Globus pallidus (tissue), 1 donor: Measurements from ENCODE around the gene RGS11.

ENCODE experiments used
- DNase-seq: peaks from one replicate; pipeline ENCODE4 v3.0.0-alpha.2; 2015; ENCODE audit warnings: low spot score

Gene RGS11

DNA sequence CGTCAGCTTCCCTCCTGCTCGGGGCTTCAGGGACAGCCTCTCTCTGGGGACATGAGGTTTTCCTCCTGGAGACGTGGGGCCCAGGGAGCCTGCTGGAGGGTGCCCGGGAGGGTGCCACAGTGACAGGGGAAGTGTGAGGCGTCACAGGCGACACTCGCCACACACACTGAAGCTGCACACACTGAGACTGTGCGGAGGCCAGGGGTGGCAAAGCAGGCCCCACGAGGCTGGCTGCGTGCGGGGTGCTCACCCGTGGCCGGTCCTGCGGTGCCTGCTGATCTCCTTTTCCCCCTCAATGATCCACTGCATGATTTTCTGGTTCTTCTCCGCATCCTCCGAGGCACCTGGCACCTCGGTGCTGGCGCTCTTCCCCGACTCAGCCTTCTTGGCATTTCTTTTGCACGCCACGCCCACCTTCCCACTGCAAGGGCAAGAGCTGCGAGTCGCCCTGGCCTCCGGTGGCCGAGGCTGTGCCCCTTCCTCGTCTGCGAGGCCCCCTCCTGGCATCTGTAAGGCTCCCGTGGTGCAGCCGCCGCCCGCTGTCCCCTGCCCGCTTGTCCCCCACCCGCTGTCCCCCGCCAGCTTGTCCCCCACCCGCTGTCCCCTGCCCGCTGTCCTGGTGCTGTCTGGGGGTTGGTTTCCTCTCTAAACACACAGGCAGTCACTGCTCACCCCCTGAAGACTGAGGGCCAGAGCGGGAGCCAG lies 21.2 kb upstream of the RGS11 start:
- DNase-seq = no peak

DNA sequence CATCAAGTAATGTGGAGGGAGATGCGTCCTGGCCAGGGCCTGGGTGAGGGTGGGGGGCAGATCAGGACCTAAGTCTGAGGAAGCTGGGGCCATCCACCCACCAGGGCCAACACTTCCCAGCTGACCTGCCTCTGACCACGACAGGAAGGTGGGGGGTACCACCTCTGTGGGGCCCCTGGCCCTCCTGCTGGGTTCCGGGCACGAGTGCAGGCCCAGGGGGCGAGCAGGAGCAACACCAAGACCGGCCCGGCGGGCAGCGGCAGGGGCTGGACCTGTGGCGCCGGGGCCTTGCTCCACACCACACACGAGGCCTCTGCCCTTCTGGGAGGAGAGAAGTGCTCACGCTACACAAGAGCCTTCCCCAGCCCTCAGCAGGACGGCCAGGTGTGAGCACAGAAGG lies 20.5 kb upstream of the RGS11 start:
- DNase-seq = no peak

- no peak for DNase-seq
Measured at GRCh38 chr16:293043-293775, 17.5 kb upstream of the RGS11 start.

GRCh38 chr16:291539-291938 lies 15.8 kb upstream of the RGS11 start:
- DNase-seq = no peak

DNA sequence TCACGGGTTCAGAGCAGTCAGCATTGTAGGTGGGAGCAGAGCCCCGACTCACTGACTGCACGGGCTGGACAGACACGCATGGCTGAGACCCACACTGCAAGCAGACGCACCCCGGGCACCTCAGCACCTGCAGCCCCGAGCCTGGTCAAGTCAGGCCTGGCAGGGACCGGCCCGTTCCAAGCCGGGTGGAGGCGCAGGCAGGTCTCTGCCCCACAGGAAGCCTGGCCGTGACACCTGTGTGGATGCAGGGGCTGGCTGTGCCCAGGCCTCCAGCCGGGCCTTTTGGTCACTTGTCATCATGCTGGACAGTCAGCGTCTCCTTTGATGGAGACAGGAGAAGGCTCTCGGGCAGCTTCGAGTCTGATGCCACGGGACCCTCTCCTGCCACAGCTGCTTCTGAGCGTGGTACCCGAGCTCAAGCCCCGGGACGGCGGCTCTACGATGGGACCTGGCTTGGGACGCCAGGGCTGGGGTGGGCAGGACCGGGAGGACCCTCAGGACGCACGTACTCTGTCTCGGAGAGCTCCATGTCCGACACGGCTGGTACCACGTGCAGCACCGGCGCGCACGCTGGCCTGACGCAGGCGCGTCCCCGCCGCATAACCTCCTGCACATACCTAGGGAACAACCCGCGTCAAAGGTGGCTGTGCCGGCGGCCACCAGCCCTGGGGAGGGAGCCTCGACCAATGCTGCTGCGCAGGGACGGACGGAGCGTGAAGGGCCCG lies 15.1 kb upstream of the RGS11 start:
- DNase-seq = no peak

DNA sequence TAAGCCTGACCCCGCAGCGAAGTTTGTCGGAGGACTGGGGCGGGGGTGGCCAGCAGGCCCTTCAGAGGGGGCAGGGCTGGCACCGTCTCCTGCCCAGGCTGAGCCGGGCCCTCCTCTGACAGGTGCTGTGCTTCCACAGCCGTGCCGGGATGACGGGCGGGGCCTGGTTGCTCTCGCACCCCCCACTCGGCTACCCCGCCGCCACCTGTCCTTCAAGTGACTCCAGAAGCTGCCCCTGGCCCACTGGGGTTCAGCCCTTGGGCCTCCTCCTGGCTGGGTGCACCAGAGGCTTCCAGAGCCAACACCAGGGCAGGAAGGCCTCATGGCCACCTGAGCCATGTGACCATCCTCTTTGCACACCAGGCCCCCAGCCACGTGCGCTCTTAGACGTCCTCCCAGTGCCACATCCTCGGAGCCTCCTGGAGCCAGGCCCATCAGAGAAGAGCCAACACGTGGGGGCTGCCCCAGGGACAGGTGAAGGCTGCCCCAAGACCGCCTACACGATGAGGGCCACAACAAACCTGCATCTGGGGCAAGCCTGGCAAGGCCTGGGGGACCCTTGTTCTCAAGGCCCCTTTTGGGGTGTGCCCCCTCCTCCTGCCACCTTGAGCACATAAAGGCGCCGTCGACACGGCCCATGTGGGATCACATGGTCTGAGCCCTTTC lies 14.4 kb upstream of the RGS11 start:
- DNase-seq = no peak

DNA sequence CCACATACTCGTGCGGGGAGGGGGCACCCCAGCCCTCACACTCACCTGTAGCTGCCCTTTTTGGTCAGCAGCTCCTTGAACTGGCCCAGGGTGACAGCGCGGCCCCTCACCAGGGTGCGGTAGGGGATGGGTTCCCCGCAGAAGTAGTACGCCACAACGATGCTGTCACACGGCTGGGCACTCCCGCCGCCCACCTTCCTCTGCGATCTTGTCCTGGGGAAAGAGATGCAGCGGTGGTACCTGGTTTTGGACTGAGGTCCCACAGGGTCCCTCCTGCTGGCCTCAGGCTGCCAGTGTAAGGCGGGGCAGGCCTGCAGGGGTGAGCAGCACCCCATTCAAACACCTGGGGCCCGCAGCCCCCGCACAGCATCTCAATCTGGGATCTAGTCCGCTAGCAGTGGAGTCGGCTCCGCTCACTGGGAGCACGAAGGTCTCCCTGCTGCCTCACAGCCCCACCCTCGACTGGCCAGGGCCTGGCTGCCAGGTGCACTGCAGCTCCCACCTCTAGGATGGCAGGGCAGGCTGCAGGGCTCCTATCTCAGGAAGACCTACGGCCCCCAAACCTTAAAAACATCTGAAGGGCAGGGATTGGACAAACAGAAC lies 13.8 kb upstream of the RGS11 start:
- DNase-seq = no peak

GRCh38 chr16:287981-288920 lies 12.5 kb upstream of the RGS11 start:
- no peak for DNase-seq

GRCh38 chr16:287298-287811 lies 11.6 kb upstream of the RGS11 start:
- no peak for DNase-seq

GRCh38 chr16:286491-287297 lies 10.9 kb upstream of the RGS11 start:
- DNase-seq = no peak

DNA sequence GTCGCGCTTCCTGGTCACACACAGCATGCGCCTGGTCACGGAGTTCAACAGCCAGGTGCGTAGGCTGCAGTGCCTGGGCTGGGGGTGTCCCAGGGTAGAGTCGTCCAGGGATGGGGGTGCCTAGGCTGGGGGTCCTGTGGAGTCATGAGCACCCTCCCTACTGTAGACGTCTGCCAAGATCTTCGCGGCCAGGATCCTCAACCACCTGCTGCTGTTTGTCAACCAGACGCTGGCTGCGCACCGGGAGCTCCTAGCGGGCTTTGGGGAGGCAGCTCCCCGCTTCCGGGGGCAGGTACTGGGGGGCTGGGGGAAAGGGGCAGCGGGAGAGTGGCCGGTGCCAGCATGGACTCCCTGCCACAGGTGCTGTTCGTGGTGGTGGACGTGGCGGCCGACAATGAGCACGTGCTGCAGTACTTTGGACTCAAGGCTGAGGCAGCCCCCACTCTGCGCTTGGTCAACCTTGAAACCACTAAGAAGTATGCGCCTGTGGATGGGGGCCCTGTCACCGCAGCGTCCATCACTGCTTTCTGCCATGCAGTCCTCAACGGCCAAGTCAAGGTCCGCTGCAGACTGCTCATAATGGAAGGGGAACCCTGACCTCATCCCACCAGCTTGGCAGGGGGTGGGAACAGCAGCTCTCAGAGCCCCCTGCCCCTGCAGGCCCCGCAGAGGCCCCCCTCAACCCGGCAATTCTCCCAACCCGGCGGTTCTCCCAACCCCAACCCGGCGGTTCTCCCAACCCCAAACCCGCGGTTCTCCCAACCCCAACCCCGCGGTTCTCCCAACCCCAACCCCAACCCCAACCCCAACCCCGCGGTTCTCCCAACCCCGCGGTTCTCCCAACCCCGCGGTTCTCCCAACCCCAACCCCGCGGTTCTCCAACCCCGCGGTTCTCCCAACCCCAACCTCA lies 9.7 kb upstream of the RGS11 start:
- DNase-seq = no peak

DNA sequence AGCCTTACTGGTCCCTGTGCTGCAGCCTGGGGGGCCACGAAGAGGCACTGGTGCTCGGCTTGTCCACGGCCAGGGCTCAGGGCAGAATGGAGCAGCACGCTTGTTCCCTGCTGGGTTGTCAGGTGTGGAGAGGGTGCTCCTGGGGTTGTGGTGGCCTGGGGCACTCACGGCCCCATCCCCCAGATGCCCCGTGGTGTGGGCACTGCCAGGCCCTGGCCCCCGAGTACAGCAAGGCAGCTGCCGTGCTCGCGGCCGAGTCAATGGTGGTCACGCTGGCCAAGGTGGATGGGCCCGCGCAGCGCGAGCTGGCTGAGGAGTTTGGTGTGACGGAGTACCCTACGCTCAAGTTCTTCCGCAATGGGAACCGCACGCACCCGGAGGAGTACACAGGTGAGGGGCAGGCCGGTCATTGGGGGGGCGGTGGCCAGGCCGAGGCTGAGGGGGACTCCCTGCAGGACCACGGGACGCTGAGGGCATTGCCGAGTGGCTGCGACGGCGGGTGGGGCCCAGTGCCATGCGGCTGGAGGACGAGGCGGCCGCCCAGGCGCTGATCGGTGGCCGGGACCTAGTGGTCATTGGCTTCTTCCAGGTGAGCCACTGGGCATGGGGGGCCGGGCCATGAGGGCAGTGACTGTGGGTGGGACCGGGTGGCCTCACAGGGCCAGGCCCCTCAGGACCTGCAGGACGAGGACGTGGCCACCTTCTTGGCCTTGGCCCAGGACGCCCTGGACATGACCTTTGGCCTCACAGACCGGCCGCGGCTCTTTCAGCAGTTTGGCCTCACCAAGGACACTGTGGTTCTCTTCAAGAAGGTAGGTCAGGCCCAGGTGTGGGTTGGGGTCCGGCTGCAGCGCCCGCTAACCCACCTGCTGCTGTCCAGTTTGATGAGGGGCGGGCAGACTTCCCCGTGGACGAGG lies 8.7 kb upstream of the RGS11 start:
- no peak for DNase-seq

GRCh38 chr16:283033-283805 lies 7.5 kb upstream of the RGS11 start, which contains the start of gene PDIA2:
TSS of gene PDIA2 (plus strand) at chr16:283164. CDS start at chr16:283170, 6 bp downstream.
- peak; percentile 26 for DNase-seq

- no peak for DNase-seq
Measured at GRCh38 chr16:282491-282890, 6.7 kb upstream of the RGS11 start.

DNA sequence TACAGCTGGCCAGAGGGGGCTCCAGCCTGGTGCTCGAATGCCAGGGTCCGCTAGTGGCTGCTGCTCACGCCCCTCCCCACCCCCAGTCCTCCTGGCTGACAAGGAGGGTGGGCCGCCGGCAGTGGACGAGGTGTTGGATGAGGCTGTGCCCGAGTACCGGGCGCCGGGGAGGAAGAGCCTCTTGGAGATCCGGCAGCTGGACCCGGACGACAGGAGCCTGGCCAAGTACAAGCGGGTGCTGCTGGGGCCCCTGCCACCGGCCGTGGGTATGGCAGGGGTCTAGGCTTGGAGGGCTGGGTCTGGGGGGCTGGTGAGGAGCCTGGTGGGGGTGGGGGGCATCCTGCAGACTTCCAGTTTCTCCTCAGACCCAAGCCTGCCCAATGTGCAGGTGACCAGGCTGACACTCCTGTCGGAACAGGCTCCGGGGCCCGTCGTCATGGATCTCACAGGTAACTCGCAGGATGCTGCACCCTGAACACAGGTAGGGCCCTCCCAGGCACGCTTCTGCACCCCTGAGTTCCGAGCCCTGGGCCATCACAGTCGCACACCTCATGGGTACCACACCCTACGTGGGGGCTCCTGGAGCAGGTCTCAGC lies 6.0 kb upstream of the RGS11 start:
- no peak for DNase-seq

GRCh38 chr16:280991-281659 lies 5.4 kb upstream of the RGS11 start:
- DNase-seq = no peak
